Activated CD8-positive, alpha-beta T cell treated with anti-CD3 and anti-CD28 coated beads, Interleukin-2, amount 10 ng/mL, durations not matched to agents 7 days and 5 days (primary cell): ENCODE data around the gene GALNT10. TPM values are rescaled to one million over a fixed set of nuclear protein-coding genes. Genes with fewer than 3 reads are reported as not detected.

Source experiments
- ATAC-seq: fragments of 150-1000 bp; cut with Tn5 transposase; one replicate; pipeline ENCODE4 v1.10.0; 2021; ENCODE audit warnings: moderate library complexity
- CTCF ChIA-PET: fragments of 350-600 bp; sonication (Branson Sonifier 250); formaldehyde crosslinking; loops from one replicate; lab custom pipeline; 2021; ENCODE audit warnings: antibody characterized with exemption; lab: Charles Lee
- POLR2A ChIA-PET: fragments of 350-600 bp; sonication (Branson Sonifier 250); formaldehyde crosslinking; loops from one replicate; lab custom pipeline; 2021; ENCODE audit warnings: antibody characterized with exemption; lab: Charles Lee
- DNase-seq: peaks from one replicate; pipeline ENCODE4 v3.0.0-alpha.2; 2020
- H3K27ac Mint-ChIP-seq: one replicate; pipeline ENCODE4 v1.8.0; 2021; ENCODE audit warnings: mild to moderate bottlenecking, mixed read lengths
- H3K27me3 Mint-ChIP-seq: one replicate; pipeline ENCODE4 v1.8.0; 2021; ENCODE audit warnings: low read depth, mixed read lengths
- H3K36me3 Mint-ChIP-seq: one replicate; pipeline ENCODE4 v1.8.0; 2021; ENCODE audit warnings: low read depth, mixed read lengths
- H3K4me1 Mint-ChIP-seq: one replicate; pipeline ENCODE4 v1.8.0; 2021; ENCODE audit warnings: low read depth, mixed read lengths
- H3K4me3 Mint-ChIP-seq: one replicate; pipeline ENCODE4 v1.8.0; 2021; ENCODE audit warnings: mild to moderate bottlenecking, mixed read lengths
- H3K9me3 Mint-ChIP-seq: one replicate; pipeline ENCODE4 v1.8.0; 2022; ENCODE audit warnings: mixed read lengths; ENCODE audit not compliant: insufficient read depth
- total RNA-seq, 2 experiments: library from RNA; stranded (reverse); gene quantifications; one replicate each; pipeline ENCODE4 v1.2.3, GENCODE V29; 2021

The GALNT10 gene
- total RNA-seq, 2 experiments from 2014 or later, result 21.6 to 23.7 TPM

- ChIA-PET CTCF (interaction anchor here (0.9 kb wide), 1 partner anchor 13 kb away, joined by 3 read pairs; no protein-coding TSS in a partner anchor), POLR2A (no interaction called here)
- H3K9me3 Mint-ChIP-seq, result no peaks in the 10 kb centered on the region
- ATAC-seq (no peak), DNase-seq (no peak)
- H3K4me1 Mint-ChIP-seq, result peaks cover 56% of the 10 kb centered on the region
- H3K27ac Mint-ChIP-seq, result no peak overlapping the region
- no peak overlapping the region for H3K4me3 Mint-ChIP-seq
- peaks cover 18% of the 10 kb centered on the region for H3K36me3 Mint-ChIP-seq
- no peaks in the 10 kb centered on the region for H3K27me3 Mint-ChIP-seq
These were observed 28.3 kb downstream of the GALNT10 start for GRCh38 chr5:154218786-154219185.

- Mint-ChIP-seq H3K9me3 (no peaks in the 10 kb centered on the region), H3K27ac (no peak overlapping the region), H3K27me3 (no peaks in the 10 kb centered on the region), H3K4me1 (peaks cover 43% of the 10 kb centered on the region), H3K4me3 (no peak overlapping the region), H3K36me3 (peaks cover 20% of the 10 kb centered on the region)
- ChIA-PET CTCF (interaction anchor here (1.1 kb wide), 1 partner anchor 30 kb away, joined by 5 read pairs; the partner anchor contains the start of gene GALNT10), POLR2A (interaction anchor here (1.1 to 3.0 kb wide), 2 partner anchors 18 to 31 kb away, joined by 3 to 11 read pairs; partner anchors contain the start of gene GALNT10)
- DNase-seq, result no peak
- no peak for ATAC-seq
These were observed 30.1 kb downstream of the GALNT10 start for GRCh38 chr5:154220625-154221024.

- no peaks in the 10 kb centered on the region for H3K9me3 Mint-ChIP-seq
- peaks cover 24% of the 10 kb centered on the region for H3K36me3 Mint-ChIP-seq
- peak overlapping the region; percentile 1 for H3K4me3 Mint-ChIP-seq
- POLR2A ChIA-PET, result interaction anchor here (0.8 to 3.0 kb wide), 3 partner anchors 11 to 31 kb away, joined by 3 to 11 read pairs (median 3); partner anchors contain the start of gene GALNT10
- CTCF ChIA-PET, result interaction anchor here (0.7 to 5.9 kb wide), 5 partner anchors 10 to 31 kb away, joined by 3 to 29 read pairs (median 4); partner anchors contain the start of gene GALNT10
- ATAC-seq (peak; percentile 97), DNase-seq (peak; percentile 75)
- no peaks in the 10 kb centered on the region for H3K27me3 Mint-ChIP-seq
- peaks cover 39% of the 10 kb centered on the region for H3K4me1 Mint-ChIP-seq
- H3K27ac Mint-ChIP-seq, result peak overlapping the region; percentile 75
These were observed 30.9 kb downstream of the GALNT10 start for GRCh38 chr5:154221371-154221896.

GRCh38 chr5:154222414-154222813 is 31.9 kb downstream of the GALNT10 start:
- ChIA-PET POLR2A (interaction anchor here (3.0 kb wide), 1 partner anchor 32 kb away, joined by 11 read pairs; the partner anchor contains the start of gene GALNT10), CTCF (interaction anchor here (0.7 to 5.9 kb wide), 4 partner anchors 9 to 24 kb away, joined by 3 to 29 read pairs (median 4); no protein-coding TSS in a partner anchor)
- peaks cover 32% of the 10 kb centered on the region for H3K36me3 Mint-ChIP-seq
- H3K27me3 Mint-ChIP-seq, result no peaks in the 10 kb centered on the region
- H3K4me1 Mint-ChIP-seq, result peaks cover 31% of the 10 kb centered on the region
- H3K27ac Mint-ChIP-seq, result no peak overlapping the region
- peaks cover 8% of the 10 kb centered on the region for H3K9me3 Mint-ChIP-seq
- H3K4me3 Mint-ChIP-seq, result no peak overlapping the region
- ATAC-seq (no peak), DNase-seq (no peak)

GRCh38 chr5:154223320-154223719 is 32.8 kb downstream of the GALNT10 start:
- ChIA-PET POLR2A (interaction anchor here (3.0 kb wide), 1 partner anchor 33 kb away, joined by 11 read pairs; the partner anchor contains the start of gene GALNT10), CTCF (interaction anchor here (1.4 to 5.9 kb wide), 2 partner anchors 13 to 33 kb away, joined by 7 to 29 read pairs; partner anchors contain the start of gene GALNT10)
- Mint-ChIP-seq H3K4me1 (peaks cover 33% of the 10 kb centered on the region), H3K27ac (no peak overlapping the region), H3K9me3 (peaks cover 17% of the 10 kb centered on the region), H3K27me3 (no peaks in the 10 kb centered on the region), H3K4me3 (no peak overlapping the region), H3K36me3 (peaks cover 41% of the 10 kb centered on the region)
- ATAC-seq (no peak), DNase-seq (no peak)

- Mint-ChIP-seq H3K36me3 (peaks cover 39% of the 10 kb centered on the region), H3K4me3 (no peak overlapping the region), H3K4me1 (peaks cover 38% of the 10 kb centered on the region), H3K27me3 (no peaks in the 10 kb centered on the region), H3K9me3 (peaks cover 17% of the 10 kb centered on the region), H3K27ac (no peak overlapping the region)
- DNase-seq, result no peak
- POLR2A ChIA-PET, result no interaction called here
- CTCF ChIA-PET, result interaction anchor here (5.9 kb wide), 1 partner anchor 9 kb away, joined by 29 read pairs; no protein-coding TSS in a partner anchor
- no peak for ATAC-seq
These were observed 36.6 kb downstream of the GALNT10 start for GRCh38 chr5:154227090-154227489.

- Mint-ChIP-seq H3K27ac (no peak overlapping the region), H3K27me3 (no peaks in the 10 kb centered on the region), H3K36me3 (peaks cover 32% of the 10 kb centered on the region), H3K4me3 (no peak overlapping the region), H3K9me3 (peaks cover 17% of the 10 kb centered on the region), H3K4me1 (peaks cover 37% of the 10 kb centered on the region)
- ATAC-seq (no peak), DNase-seq (no peak)
- POLR2A ChIA-PET, result no interaction called here
- CTCF ChIA-PET, result no interaction called here
These were observed 38.2 kb downstream of the GALNT10 start for GRCh38 chr5:154228696-154229095.

- H3K9me3 Mint-ChIP-seq, result peaks cover 17% of the 10 kb centered on the region
- CTCF ChIA-PET, result interaction anchor here (1.0 to 2.2 kb wide), 5 partner anchors 9 to 175 kb away, joined by 3 to 8 read pairs (median 7); no protein-coding TSS in a partner anchor
- H3K4me3 Mint-ChIP-seq, result no peak overlapping the region
- peaks cover 28% of the 10 kb centered on the region for H3K36me3 Mint-ChIP-seq
- H3K27ac Mint-ChIP-seq, result no peak overlapping the region
- H3K4me1 Mint-ChIP-seq, result peaks cover 42% of the 10 kb centered on the region
- no peak for DNase-seq
- H3K27me3 Mint-ChIP-seq, result no peaks in the 10 kb centered on the region
- peak; percentile 44 for ATAC-seq
- POLR2A ChIA-PET, result interaction anchor here (0.9 kb wide), 1 partner anchor 40 kb away, joined by 4 read pairs; the partner anchor contains the start of gene GALNT10
These were observed 40.0 kb downstream of the GALNT10 start for GRCh38 chr5:154230526-154230925.

GRCh38 chr5:154234551-154234950 is 44.0 kb downstream of the GALNT10 start:
- CTCF ChIA-PET, result interaction anchor here (3.8 kb wide), 1 partner anchor 11 kb away, joined by 29 read pairs; no protein-coding TSS in a partner anchor
- POLR2A ChIA-PET, result no interaction called here
- no peak for DNase-seq
- H3K27me3 Mint-ChIP-seq, result no peaks in the 10 kb centered on the region
- H3K4me3 Mint-ChIP-seq, result no peak overlapping the region
- ATAC-seq, result no peak
- H3K4me1 Mint-ChIP-seq, result peaks cover 45% of the 10 kb centered on the region
- peaks cover 4% of the 10 kb centered on the region for H3K36me3 Mint-ChIP-seq
- no peak overlapping the region for H3K27ac Mint-ChIP-seq
- no peaks in the 10 kb centered on the region for H3K9me3 Mint-ChIP-seq

- Mint-ChIP-seq H3K27me3 (no peaks in the 10 kb centered on the region), H3K4me3 (no peak overlapping the region), H3K4me1 (peaks cover 32% of the 10 kb centered on the region), H3K36me3 (no peaks in the 10 kb centered on the region), H3K27ac (no peak overlapping the region), H3K9me3 (no peaks in the 10 kb centered on the region)
- ChIA-PET CTCF (interaction anchor here (1.0 to 3.8 kb wide), 19 partner anchors 12 to 261 kb away, joined by 3 to 41 read pairs (median 6); partner anchors contain the start of gene GALNT10), POLR2A (interaction anchor here (0.7 to 2.0 kb wide), 2 partner anchors 46 to 249 kb away, joined by 4 to 10 read pairs; partner anchors contain the start of gene GALNT10)
- DNase-seq (no peak), ATAC-seq (no peak)
These were observed 45.5 kb downstream of the GALNT10 start for GRCh38 chr5:154236011-154236410.

- POLR2A ChIA-PET, result interaction anchor here (0.7 to 2.0 kb wide), 3 partner anchors 40 to 248 kb away, joined by 3 to 10 read pairs (median 4); partner anchors contain the start of gene GALNT10
- Mint-ChIP-seq H3K4me1 (peaks cover 32% of the 10 kb centered on the region), H3K9me3 (no peaks in the 10 kb centered on the region), H3K36me3 (no peaks in the 10 kb centered on the region), H3K4me3 (no peak overlapping the region), H3K27ac (no peak overlapping the region), H3K27me3 (no peaks in the 10 kb centered on the region)
- peak; percentile 41 for DNase-seq
- peak; percentile 36 for ATAC-seq
- CTCF ChIA-PET, result interaction anchor here (0.6 to 3.8 kb wide), 24 partner anchors 12 to 262 kb away, joined by 3 to 41 read pairs (median 5); partner anchors contain the start of gene GALNT10
These were observed 46.2 kb downstream of the GALNT10 start for GRCh38 chr5:154236536-154237375.
